Measurements from ENCODE around the gene RPL9. TPM values are rescaled to one million over a fixed set of nuclear protein-coding genes. Genes with fewer than 3 reads are reported as not detected.

RPL9 gene
- total and polyA plus RNA-seq, 2 of the 4 experiments (the other 2 are of a cell fraction), result 1,627 to 1,905 TPM

DNA sequence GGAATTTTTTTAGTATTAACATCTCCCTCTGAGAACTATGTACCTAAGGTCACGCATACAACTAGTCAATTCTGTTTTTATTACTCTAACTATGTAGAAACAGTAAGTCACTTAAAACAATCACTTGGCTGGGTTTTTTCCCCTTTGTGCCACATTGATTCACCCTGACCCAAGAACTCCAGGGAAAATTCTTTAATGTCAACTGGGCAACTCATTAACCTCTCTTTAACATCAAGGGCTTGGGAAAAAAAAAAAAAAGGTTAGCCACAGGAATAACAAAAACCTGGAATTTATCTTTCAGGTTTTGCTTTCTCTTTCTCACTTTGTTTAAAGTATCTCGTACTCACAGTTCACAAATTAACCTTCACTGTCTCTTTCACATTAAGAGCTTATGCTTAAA is 8.1 kb downstream of the RPL9 start:
- Histone ChIP-seq H3K27ac (ENCODE audit: insufficient read depth, low read length) (no peak overlapping the region), H3K9ac (ENCODE audit: low read depth, low read length) (no peak overlapping the region), H2BK20ac (ENCODE audit: low read depth, low read length) (no peak overlapping the region), H3K56ac (ENCODE audit: extremely low read depth, insufficient read depth, low read length) (no peak overlapping the region), H4K5ac (ENCODE audit: low read depth, low read length) (no peak overlapping the region), H3K9me3 (ENCODE audit: control insufficient read depth, insufficient read depth, low read length) (no peaks in the 10 kb centered on the region), H2AK9ac (replicated peaks; ENCODE audit: low read depth, low read length, poor library complexity) (no peak overlapping the region), H3K4me1 (ENCODE audit: control insufficient read depth, insufficient read depth, low read length) (peaks cover 4% of the 10 kb centered on the region; the same call in 1 of the 2 replicates), H2AFZ (replicated peaks; ENCODE audit: low read length, poor library complexity) (no peak overlapping the region), H3K18ac (ENCODE audit: low read depth, low read length) (no peak overlapping the region), H4K8ac (ENCODE audit: low read depth in 2 of 2, low read length in 2 of 2) (no peak overlapping the region), H3K23ac (ENCODE audit: low read depth, low read length) (no peak overlapping the region), H3K4ac (ENCODE audit: low read depth, low read length) (no peak overlapping the region), H4K91ac (ENCODE audit: insufficient read depth, low read depth, low read length) (no peak overlapping the region), H3K14ac (replicated peaks; ENCODE audit: low read depth, low read length) (no peak overlapping the region), H3K4me2 (ENCODE audit: low read depth, low read length) (no peak overlapping the region), H3K36me3 (ENCODE audit: control insufficient read depth, insufficient read depth, low read length) (peaks cover 31% of the 10 kb centered on the region), H2BK120ac (ENCODE audit: low read depth, low read length) (no peak overlapping the region), H3K9me1 (ENCODE audit: insufficient read depth, low read length) (no peaks in the 10 kb centered on the region), H3K27me3 (ENCODE audit: control insufficient read depth, insufficient read depth, low read length) (no peaks in the 10 kb centered on the region), H2AK5ac (ENCODE audit: low read depth, low read length) (no peak overlapping the region), H4K20me1 (ENCODE audit: insufficient read depth, low read length) (peaks cover 34% of the 10 kb centered on the region), H2BK5ac (ENCODE audit: low read depth, low read length, poor library complexity, severe bottlenecking) (no peak overlapping the region), H2BK15ac (ENCODE audit: low read depth, low read length) (no peak overlapping the region), H3K4me3 (ENCODE audit: insufficient read depth, low read depth, low read length) (no peak overlapping the region), H3K79me1 (ENCODE audit: low read depth in 1 of 2, low read length in 2 of 2) (peaks cover 18 to 28% of the 10 kb centered on the region in 2 experiments)
- BruUV-seq (replicated peaks), result no TSS peak
- no peak for TF ChIP-seq ELK1 (IDR thresholded peaks at IDR 0.05; ENCODE audit: borderline replicate concordance, low read depth, low read length)
- no peak for TF ChIP-seq USF2 (IDR thresholded peaks at IDR 0.05; ENCODE audit: low read depth, low read length)
- TF ChIP-seq SMC3 (IDR thresholded peaks at IDR 0.05; ENCODE audit: low read depth, low read length), result no peak
- no peak for TF ChIP-seq CTCF (conservative IDR thresholded peaks at IDR 0.05; ENCODE audit: low read depth, low read length)
- TF ChIP-seq RCOR1 (IDR thresholded peaks at IDR 0.05; ENCODE audit: insufficient replicate concordance, low read length), result no peak
- TF ChIP-seq CEBPB (IDR thresholded peaks at IDR 0.05; ENCODE audit: low read depth, low read length), result no peak
- no peak for TF ChIP-seq RFX5 (IDR thresholded peaks at IDR 0.05; ENCODE audit: low read depth, low read length)
- no peak for TF ChIP-seq POLR2A (IDR thresholded peaks at IDR 0.05; ENCODE audit: low read depth, low read length)
- no peak for TF ChIP-seq MXI1 (IDR thresholded peaks at IDR 0.05; ENCODE audit: borderline replicate concordance, low read depth, low read length)
- TF ChIP-seq MAZ (IDR thresholded peaks at IDR 0.05; ENCODE audit: borderline replicate concordance, low read depth, low read length), result no peak
- no peak for TF ChIP-seq BHLHE40 (IDR thresholded peaks at IDR 0.05; ENCODE audit: low read depth, low read length)
- no peak for TF ChIP-seq MAFK (IDR thresholded peaks at IDR 0.05; ENCODE audit: low read depth, low read length)
- TF ChIP-seq RAD21 (IDR thresholded peaks at IDR 0.05; ENCODE audit: low read length), result no peak
- TF ChIP-seq CHD1 (IDR thresholded peaks at IDR 0.05; ENCODE audit: low read depth, low read length), result no peak
- no peak for TF ChIP-seq FOS (IDR thresholded peaks at IDR 0.05; ENCODE audit: low read depth, low read length)
- ChIA-PET CTCF (interaction anchor here (0.6 kb wide), 1 partner anchor 23 kb away, joined by 4 read pairs; no protein-coding TSS in a partner anchor), POLR2A (ENCODE audit: unreplicated experiment) (no interaction called here)
- no peak for DNase-seq
- in situ Hi-C loops (cut with MboI; ENCODE audit: low sequenced_read_pairs) (no loop called here), dilution Hi-C loops (cut with HindIII; ENCODE audit: low sequenced_read_pairs, unreplicated experiment) (no loop called here), intact Hi-C loops (cut with micrococcal nuclease) (no loop called here)
- ATAC-seq (ENCODE audit: low read depth), result no peak
- 80% methylated on average over 1 of the region's 2 CpGs; no CpG with 5 or more reads in 1 of the 2 experiments for WGBS, 2 experiments (ENCODE audit: extremely low coverage in 2 of 2, insufficient read length in 1 of 2)
